ENCODE measurements around the gene MED15. TPM values are rescaled to one million over a fixed set of nuclear protein-coding genes. Genes with fewer than 3 reads are reported as not detected.

Gene MED15
- total RNA-seq, 4 donors from 2014 or later = 30.6 to 62.3 (median 54.3) TPM

GRCh38 chr22:20606784-20607128, 99.3 kb downstream of the MED15 start:
- H3K9me3 ChIP-seq = no peaks in the 10 kb centered on the region
- no peak overlapping the region for H3K27ac ChIP-seq
- no peak for ATAC-seq
- H3K4me1 ChIP-seq = no peaks in the 10 kb centered on the region
- WGBS, 2 donors (ENCODE audit: low coverage in 1 of 2) = 81% methylated on average over 7 of the region's 9 CpGs; no CpG with 5 or more reads in 1 of the 2 donors
- peaks cover 23% of the 10 kb centered on the region for H3K27me3 ChIP-seq
- H3K4me3 ChIP-seq = no peak overlapping the region
- H3K36me3 ChIP-seq = no peaks in the 10 kb centered on the region
- TF ChIP-seq EP300 (IDR thresholded peaks at IDR 0.05) = no peak
- TF ChIP-seq POLR2A (IDR thresholded peaks at IDR 0.05) = no peak
- no peak for TF ChIP-seq POLR2AphosphoS5 (IDR thresholded peaks at IDR 0.05)
- TF ChIP-seq CTCF (IDR thresholded peaks at IDR 0.05) = no peak

GRCh38 chr22:20607157-20607907, 99.9 kb downstream of the MED15 start:
- H3K27ac ChIP-seq = no peak overlapping the region
- ATAC-seq = no peak
- 50% methylated on average over 2 of the region's 31 CpGs; no CpG with 5 or more reads in 1 of the 2 donors for WGBS, 2 donors (ENCODE audit: low coverage in 1 of 2)
- no peak for TF ChIP-seq EP300 (IDR thresholded peaks at IDR 0.05)
- TF ChIP-seq POLR2A (IDR thresholded peaks at IDR 0.05) = no peak
- TF ChIP-seq POLR2AphosphoS5 (IDR thresholded peaks at IDR 0.05) = no peak
- no peaks in the 10 kb centered on the region for H3K36me3 ChIP-seq
- H3K9me3 ChIP-seq = no peaks in the 10 kb centered on the region
- no peak overlapping the region for H3K4me3 ChIP-seq
- no peaks in the 10 kb centered on the region for H3K4me1 ChIP-seq
- peaks cover 23% of the 10 kb centered on the region for H3K27me3 ChIP-seq

- TF ChIP-seq POLR2AphosphoS5 (IDR thresholded peaks at IDR 0.05) = no peak
- TF ChIP-seq POLR2A (IDR thresholded peaks at IDR 0.05) = no peak
- TF ChIP-seq CTCF (IDR thresholded peaks at IDR 0.05) = no peak
- no peak for TF ChIP-seq EP300 (IDR thresholded peaks at IDR 0.05)
- Histone ChIP-seq H3K27ac (no peak overlapping the region), H3K9me3 (no peaks in the 10 kb centered on the region), H3K27me3 (peaks cover 17% of the 10 kb centered on the region), H3K4me1 (no peaks in the 10 kb centered on the region), H3K36me3 (no peaks in the 10 kb centered on the region), H3K4me3 (no peak overlapping the region)
- 58 to 100% methylated on average over 2 to 3 of the region's 8 CpGs for WGBS, 2 donors (ENCODE audit: low coverage in 1 of 2)
- ATAC-seq = no peak
These were observed 102.9 kb downstream of the MED15 start for GRCh38 chr22:20610243-20610686.

- Histone ChIP-seq H3K27ac (no peak overlapping the region), H3K4me3 (no peak overlapping the region), H3K4me1 (no peaks in the 10 kb centered on the region), H3K36me3 (no peaks in the 10 kb centered on the region), H3K9me3 (no peaks in the 10 kb centered on the region), H3K27me3 (peaks cover 15% of the 10 kb centered on the region)
- 70% methylated on average over 2 of the region's 8 CpGs; no CpG with 5 or more reads in 1 of the 2 donors for WGBS, 2 donors (ENCODE audit: low coverage in 1 of 2)
- no peak for ATAC-seq
- TF ChIP-seq EP300 (IDR thresholded peaks at IDR 0.05) = no peak
- TF ChIP-seq POLR2A (IDR thresholded peaks at IDR 0.05) = no peak
- TF ChIP-seq CTCF (IDR thresholded peaks at IDR 0.05) = no peak
- no peak for TF ChIP-seq POLR2AphosphoS5 (IDR thresholded peaks at IDR 0.05)
These were observed 103.3 kb downstream of the MED15 start for GRCh38 chr22:20610757-20611156.

GRCh38 chr22:20611418-20611817, 104.0 kb downstream of the MED15 start:
- Histone ChIP-seq H3K36me3 (no peaks in the 10 kb centered on the region), H3K4me3 (no peak overlapping the region), H3K27me3 (peaks cover 13% of the 10 kb centered on the region), H3K4me1 (no peaks in the 10 kb centered on the region), H3K9me3 (no peaks in the 10 kb centered on the region), H3K27ac (no peak overlapping the region)
- 80% methylated on average over 2 of the region's 10 CpGs; no CpG with 5 or more reads in 1 of the 2 donors for WGBS, 2 donors (ENCODE audit: low coverage in 1 of 2)
- TF ChIP-seq EP300 (IDR thresholded peaks at IDR 0.05) = no peak
- TF ChIP-seq POLR2A (IDR thresholded peaks at IDR 0.05) = no peak
- TF ChIP-seq CTCF (IDR thresholded peaks at IDR 0.05) = no peak
- TF ChIP-seq POLR2AphosphoS5 (IDR thresholded peaks at IDR 0.05) = no peak
- no peak for ATAC-seq
